ENCODE results near the gene RNU7-1.

The RNU7-1 gene

DNA sequence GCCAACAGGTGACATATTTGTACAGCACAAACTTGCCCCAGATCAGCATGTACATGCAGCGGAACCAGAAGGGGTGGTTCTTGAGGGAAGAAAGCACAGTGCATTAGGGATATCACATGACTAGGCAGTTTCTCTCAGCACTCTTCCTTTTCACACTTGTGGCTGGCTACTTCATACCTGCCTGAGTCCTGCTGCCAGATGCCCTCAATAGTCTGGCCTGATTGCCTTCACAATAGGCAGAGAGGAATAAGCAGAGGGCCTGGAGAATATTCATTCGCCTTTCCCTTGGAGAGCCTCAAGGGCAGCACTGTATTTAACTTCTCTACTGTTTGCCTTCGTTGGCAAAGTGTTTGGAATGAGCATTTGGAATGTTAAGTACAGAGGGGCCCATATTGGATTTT, 35.0 kb downstream of the RNU7-1 start:
- H4K20me1 ChIP-seq (ENCODE audit: low read depth, low read length), result no peaks in the 10 kb centered on the region
- H3K9ac ChIP-seq (ENCODE audit: low read length), result no peak overlapping the region
- H3K4me3 ChIP-seq (ENCODE audit: insufficient read depth, low read length, poor library complexity, severe bottlenecking), result no peak overlapping the region
- no peaks in the 10 kb centered on the region for H3K9me3 ChIP-seq (ENCODE audit: insufficient read depth, low read length)
- no peak overlapping the region for H3K27ac ChIP-seq (ENCODE audit: low read depth, low read length)
- TF ChIP-seq EZH2phosphoT487 (conservative IDR thresholded peaks at IDR 0.05; ENCODE audit: low read length) (no peak), CTCF (IDR thresholded peaks at IDR 0.05; ENCODE audit: insufficient read depth, low read length, poor library complexity, severe bottlenecking) (no peak)
- H3K36me3 ChIP-seq (ENCODE audit: low read length), result peaks cover 9% of the 10 kb centered on the region
- no peak overlapping the region for H3K4me2 ChIP-seq (ENCODE audit: low read depth, low read length, poor library complexity, severe bottlenecking)
- no peaks in the 10 kb centered on the region for H3K27me3 ChIP-seq (ENCODE audit: low read length)
- no peaks in the 10 kb centered on the region for H3K9me2 ChIP-seq (replicated peaks; ENCODE audit: insufficient read depth, low read length)
- no peaks in the 10 kb centered on the region for H3K79me2 ChIP-seq (ENCODE audit: insufficient read depth, low read length)
- H3F3A ChIP-seq (ENCODE audit: insufficient read depth), result no peaks in the 10 kb centered on the region; the same call in 1 of the 2 replicates
- no peak overlapping the region for H2AFZ ChIP-seq (ENCODE audit: low read depth, low read length, severe bottlenecking)

DNA sequence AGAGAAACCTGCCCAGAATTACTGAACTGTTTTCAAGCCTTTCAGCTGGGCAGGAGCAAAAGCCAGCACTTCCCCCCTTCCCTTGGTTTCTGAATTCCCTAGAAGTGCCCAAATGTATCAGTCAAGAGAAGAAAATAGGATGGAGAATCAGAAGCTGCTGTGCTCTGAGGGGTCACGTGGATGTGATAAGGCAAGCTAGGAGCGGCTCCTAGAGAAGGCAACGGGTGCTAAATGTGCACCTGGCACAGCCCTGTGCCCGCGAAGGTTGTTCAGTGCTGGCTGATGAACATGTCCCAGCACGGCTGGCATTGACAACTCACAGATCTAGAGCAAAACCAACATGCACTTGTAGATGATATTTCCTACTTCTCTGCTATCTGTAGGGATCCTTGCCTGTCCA, 35.4 kb downstream of the RNU7-1 start:
- no peaks in the 10 kb centered on the region for H3K79me2 ChIP-seq (ENCODE audit: insufficient read depth, low read length)
- H3K9me2 ChIP-seq (replicated peaks; ENCODE audit: insufficient read depth, low read length), result no peaks in the 10 kb centered on the region
- no peak overlapping the region for H2AFZ ChIP-seq (ENCODE audit: low read depth, low read length, severe bottlenecking)
- H3K4me2 ChIP-seq (ENCODE audit: low read depth, low read length, poor library complexity, severe bottlenecking), result no peak overlapping the region
- H3K4me3 ChIP-seq (ENCODE audit: insufficient read depth, low read length, poor library complexity, severe bottlenecking), result no peak overlapping the region
- no peaks in the 10 kb centered on the region for H4K20me1 ChIP-seq (ENCODE audit: low read depth, low read length)
- H3F3A ChIP-seq (ENCODE audit: insufficient read depth), result no peaks in the 10 kb centered on the region; the same call in 1 of the 2 replicates
- no peaks in the 10 kb centered on the region for H3K27me3 ChIP-seq (ENCODE audit: low read length)
- no peak overlapping the region for H3K9ac ChIP-seq (ENCODE audit: low read length)
- TF ChIP-seq EZH2phosphoT487 (conservative IDR thresholded peaks at IDR 0.05; ENCODE audit: low read length) (no peak), CTCF (IDR thresholded peaks at IDR 0.05; ENCODE audit: insufficient read depth, low read length, poor library complexity, severe bottlenecking) (no peak)
- H3K36me3 ChIP-seq (ENCODE audit: low read length), result peaks cover 9% of the 10 kb centered on the region
- no peak overlapping the region for H3K27ac ChIP-seq (ENCODE audit: low read depth, low read length)
- H3K9me3 ChIP-seq (ENCODE audit: insufficient read depth, low read length), result no peaks in the 10 kb centered on the region

DNA sequence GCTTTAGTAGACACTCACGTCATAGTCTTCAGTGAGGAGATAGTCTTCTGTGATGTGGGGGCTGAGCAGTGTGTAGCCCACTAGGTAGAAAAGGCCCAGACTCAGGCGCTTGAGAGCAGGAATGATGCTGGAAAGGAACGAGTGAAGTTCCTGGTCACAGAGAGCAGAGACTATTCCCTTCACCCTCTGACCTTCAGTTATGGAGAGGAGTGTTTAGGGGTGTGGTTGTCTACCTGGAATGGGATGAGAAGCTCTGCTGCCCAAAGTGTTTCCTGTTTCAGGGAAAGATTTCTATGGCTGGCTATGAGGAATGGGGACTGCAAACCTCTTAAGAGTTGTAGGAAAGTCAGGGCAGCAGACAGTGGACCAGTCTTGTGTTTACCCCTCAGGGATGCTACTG, 35.8 kb downstream of the RNU7-1 start:
- Histone ChIP-seq H3K4me3 (ENCODE audit: insufficient read depth, low read length, poor library complexity, severe bottlenecking) (no peak overlapping the region), H4K20me1 (ENCODE audit: low read depth, low read length) (no peaks in the 10 kb centered on the region), H3K27ac (ENCODE audit: low read depth, low read length) (no peak overlapping the region), H3K27me3 (ENCODE audit: low read length) (no peaks in the 10 kb centered on the region), H3K36me3 (ENCODE audit: low read length) (peaks cover 9% of the 10 kb centered on the region), H3K4me2 (ENCODE audit: low read depth, low read length, poor library complexity, severe bottlenecking) (no peak overlapping the region), H3K9me3 (ENCODE audit: insufficient read depth, low read length) (no peaks in the 10 kb centered on the region), H3K9me2 (replicated peaks; ENCODE audit: insufficient read depth, low read length) (no peaks in the 10 kb centered on the region), H3K9ac (ENCODE audit: low read length) (no peak overlapping the region), H2AFZ (ENCODE audit: low read depth, low read length, severe bottlenecking) (no peak overlapping the region), H3F3A (ENCODE audit: insufficient read depth) (no peaks in the 10 kb centered on the region; the same call in 1 of the 2 replicates), H3K79me2 (ENCODE audit: insufficient read depth, low read length) (no peaks in the 10 kb centered on the region)
- no peak for TF ChIP-seq EZH2phosphoT487 (conservative IDR thresholded peaks at IDR 0.05; ENCODE audit: low read length)
- no peak for TF ChIP-seq CTCF (IDR thresholded peaks at IDR 0.05; ENCODE audit: insufficient read depth, low read length, poor library complexity, severe bottlenecking)
